Measurements from ENCODE around the gene IER5L.
"Not testable (repeated sequence)": the region's sequence is repeated elsewhere in the genome, so short reads cannot be mapped to it uniquely, and the experiment has no call there.

DNA sequence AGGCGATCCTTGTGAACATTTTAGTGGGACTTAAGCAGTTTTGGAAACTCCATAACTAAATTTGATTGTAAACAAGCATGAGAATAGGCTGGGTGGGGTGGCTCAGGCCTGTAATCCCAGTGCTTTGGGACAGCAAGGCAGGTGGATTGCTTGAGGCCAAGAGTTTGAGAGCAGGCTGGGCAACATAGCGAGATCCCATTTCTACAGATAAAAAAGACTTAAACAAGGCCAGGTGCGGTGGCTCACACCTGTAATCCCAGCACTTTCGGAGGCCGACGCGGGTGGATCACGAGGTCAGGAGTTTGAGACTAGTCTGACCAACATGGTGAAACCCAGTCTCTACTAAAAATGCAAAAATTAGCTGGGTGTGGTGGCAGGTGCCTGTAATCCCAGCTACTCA is 11.9 kb upstream of the IER5L start:
- not testable (repeated sequence) for TF ChIP-seq POLR2A, CTCF (IDR thresholded peaks at IDR 0.05)
